Neural cell (in vitro differentiated cells): Measurements from ENCODE around the gene BRINP1. TPM values are rescaled to one million over a fixed set of nuclear protein-coding genes. Genes with fewer than 3 reads are reported as not detected.

Experiments
- H2AFZ ChIP-seq: fragments of 200-600, 300-800 bp; sonication (generic), shearing (Covaris generic); 2 replicates; pipeline ENCODE4 v1.6.0; 2014; ENCODE audit warnings: low read depth, mild to moderate bottlenecking, antibody characterized with exemption, low read length, moderate library complexity
- H3F3A ChIP-seq: fragments of 200-600 bp; shearing (Covaris generic); 2 replicates; pipeline ENCODE4 v1.6.1; 2016; ENCODE audit warnings: mild to moderate bottlenecking, moderate library complexity, mixed read lengths, antibody characterized with exemption, low read length; ENCODE audit not compliant: insufficient read depth, poor library complexity, severe bottlenecking
- H3K27ac ChIP-seq: fragments of 200-600, 300-800 bp; sonication (generic), shearing (Covaris generic); 2 replicates; pipeline ENCODE4 v1.5.1; 2014; ENCODE audit warnings: mild to moderate bottlenecking, low read length, moderate library complexity
- H3K27me3 ChIP-seq: fragments of 300-800, 200-600 bp; sonication (generic), shearing (Covaris generic); 2 replicates; pipeline ENCODE4 v1.6.0; 2014; ENCODE audit warnings: mild to moderate bottlenecking, low read depth, low read length, moderate library complexity; ENCODE audit not compliant: insufficient read depth
- H3K36me3 ChIP-seq: fragments of 300-800, 200-600 bp; sonication (generic), shearing (Covaris generic); 2 replicates; pipeline ENCODE4 v1.5.1; 2014; ENCODE audit warnings: mild to moderate bottlenecking, antibody characterized with exemption, low read length, moderate library complexity; ENCODE audit not compliant: insufficient read depth
- H3K4me2 ChIP-seq: fragments of 300-800, 200-600 bp; sonication (generic), shearing (Covaris generic); 2 replicates; pipeline ENCODE4 v1.6.0; 2014; ENCODE audit warnings: mild to moderate bottlenecking, low read length
- H3K4me3 ChIP-seq: fragments of 300-800, 200-600 bp; sonication (generic), shearing (Covaris generic); 2 replicates; pipeline ENCODE4 v1.5.1; 2014; ENCODE audit warnings: mild to moderate bottlenecking, low read length, moderate library complexity
- H3K79me2 ChIP-seq: fragments of 200-600 bp; shearing (Covaris generic); replicated peaks from 2 replicates; pipeline ENCODE4 v1.6.0; 2014; ENCODE audit warnings: mild to moderate bottlenecking, low read length, moderate library complexity; ENCODE audit not compliant: insufficient read depth
- H3K9ac ChIP-seq: fragments of 300-800, 200-600 bp; sonication (generic), shearing (Covaris generic); 2 replicates; pipeline ENCODE4 v1.6.1; 2016; ENCODE audit warnings: mild to moderate bottlenecking, low read length, mixed read lengths
- H3K9me2 ChIP-seq: fragments of 200-600 bp; shearing (Covaris generic); 2 replicates; pipeline ENCODE4 v1.6.1; 2016; ENCODE audit warnings: mild to moderate bottlenecking, low read length, mixed read lengths; ENCODE audit not compliant: insufficient read depth
- H3K9me3 ChIP-seq: fragments of 200-600, 300-800 bp; sonication (generic), shearing (Covaris generic); 2 replicates; pipeline ENCODE4 v1.6.1; 2016; ENCODE audit warnings: mild to moderate bottlenecking, mixed run types, low read length, moderate library complexity, mixed read lengths
- H4K20me1 ChIP-seq: fragments of 200-600 bp; shearing (Covaris generic); 2 replicates; pipeline ENCODE4 v1.6.1; 2016; ENCODE audit warnings: mild to moderate bottlenecking, mixed run types; ENCODE audit not compliant: insufficient read depth
- CTCF ChIP-seq: fragments of 450-650 bp; IDR thresholded peaks from 2 replicates; pipeline ENCODE4 v1.5.1; 2014; ENCODE audit warnings: antibody characterized with exemption, mild to moderate bottlenecking, moderate library complexity; ENCODE audit not compliant: poor library complexity, severe bottlenecking
- EP300 ChIP-seq: fragments of 450-650 bp; conservative IDR thresholded peaks from 2 replicates; pipeline ENCODE4 v1.6.1; 2014; ENCODE audit warnings: antibody characterized with exemption, mild to moderate bottlenecking, moderate library complexity; ENCODE audit not compliant: poor library complexity, severe bottlenecking
- EZH2 ChIP-seq: fragments of 200-600, 300-800 bp; shearing (Covaris generic), sonication (generic); IDR thresholded peaks from 2 replicates; pipeline ENCODE4 v1.6.1; 2014; ENCODE audit warnings: antibody characterized with exemption, low read length, borderline replicate concordance, mild to moderate bottlenecking; ENCODE audit not compliant: insufficient read depth, poor library complexity, severe bottlenecking
- MXI1 ChIP-seq: fragments of 450-650 bp; conservative IDR thresholded peaks from 2 replicates; pipeline ENCODE4 v1.6.1; 2014; ENCODE audit warnings: antibody characterized with exemption, mild to moderate bottlenecking; ENCODE audit not compliant: poor library complexity, severe bottlenecking
- POLR2AphosphoS5 ChIP-seq: IDR thresholded peaks from 2 replicates; pipeline ENCODE4 v1.6.1; 2012
- RAD21 ChIP-seq: fragments of 450-650 bp; conservative IDR thresholded peaks from 2 replicates; pipeline ENCODE4 v1.6.1; 2014; ENCODE audit warnings: antibody characterized with exemption, mild to moderate bottlenecking, moderate library complexity
- REST ChIP-seq: IDR thresholded peaks from 2 replicates; pipeline ENCODE4 v1.6.1; 2012; ENCODE audit warnings: borderline replicate concordance
- SMC3 ChIP-seq: fragments of 450-650 bp; conservative IDR thresholded peaks from 2 replicates; pipeline ENCODE4 v1.6.1; 2014; ENCODE audit warnings: antibody characterized with exemption, mild to moderate bottlenecking, moderate library complexity; ENCODE audit not compliant: poor library complexity
- TAF1 ChIP-seq: IDR thresholded peaks from 2 replicates; pipeline ENCODE4 v1.6.1; 2012; ENCODE audit warnings: low read depth
- polyA plus RNA-seq: library from polyadenylated mRNA; depleted of rRNA; stranded (reverse); fragments of >200 nt; gene quantifications from 2 replicates; pipeline ENCODE4 v1.2.3, GENCODE V29; 2014

Gene BRINP1
- polyA plus RNA-seq, 1 donor from 2014 or later: 15.6 TPM

GRCh38 chr9:119375892-119376291, 6.7 kb upstream of the BRINP1 start:
- Histone ChIP-seq H3K9me2 (no peaks in the 10 kb centered on the region), H3K9ac (no peak overlapping the region), H3K4me3 (no peak overlapping the region), H2AFZ (no peak overlapping the region), H3K27ac (no peak overlapping the region), H3K9me3 (no peaks in the 10 kb centered on the region), H4K20me1 (no peaks in the 10 kb centered on the region), H3K27me3 (peaks cover 15% of the 10 kb centered on the region), H3K4me2 (no peak overlapping the region), H3K36me3 (no peaks in the 10 kb centered on the region), H3K79me2 (no peaks in the 10 kb centered on the region), H3F3A (no peaks in the 10 kb centered on the region)
- TF ChIP-seq POLR2AphosphoS5: no peak
- no peak for TF ChIP-seq CTCF
- no peak for TF ChIP-seq REST
- TF ChIP-seq EZH2: no peak
- no peak for TF ChIP-seq RAD21
- TF ChIP-seq SMC3: no peak
- no peak for TF ChIP-seq EP300
- no peak for TF ChIP-seq MXI1
- no peak for TF ChIP-seq TAF1

- no peaks in the 10 kb centered on the region for H3K36me3 ChIP-seq
- H3F3A ChIP-seq: no peaks in the 10 kb centered on the region
- no peak overlapping the region for H3K4me3 ChIP-seq
- H3K79me2 ChIP-seq: no peaks in the 10 kb centered on the region
- no peak overlapping the region for H3K9ac ChIP-seq
- no peaks in the 10 kb centered on the region for H3K9me2 ChIP-seq
- H4K20me1 ChIP-seq: no peaks in the 10 kb centered on the region
- H3K9me3 ChIP-seq: no peaks in the 10 kb centered on the region
- H2AFZ ChIP-seq: no peak overlapping the region
- no peak for TF ChIP-seq SMC3
- no peak for TF ChIP-seq POLR2AphosphoS5
- TF ChIP-seq RAD21: no peak
- TF ChIP-seq REST: no peak
- no peak for TF ChIP-seq MXI1
- TF ChIP-seq CTCF: no peak
- TF ChIP-seq EZH2: no peak
- TF ChIP-seq TAF1: no peak
- TF ChIP-seq EP300: no peak
- H3K27ac ChIP-seq: no peak overlapping the region
- peaks cover 25% of the 10 kb centered on the region for H3K27me3 ChIP-seq
- H3K4me2 ChIP-seq: no peak overlapping the region
Measured at GRCh38 chr9:119372951-119373350, 3.7 kb upstream of the BRINP1 start.
